A673 (cell line): ENCODE data around the gene OPTC. TPM values are rescaled to one million over a fixed set of nuclear protein-coding genes. Genes with fewer than 3 reads are reported as not detected.

Source experiments
- BruUV-seq: library from RNA; stranded (reverse); fragments of 400-500 nt; replicated peaks from 2 replicates; lab custom pipeline; 2021; lab: Mats Ljungman, UMichigan
- CTCF ChIA-PET: fragments of 300-600 bp; sonication (Branson Sonifier 250); formaldehyde crosslinking; loops from one replicate; lab custom pipeline; 2022; ENCODE audit warnings: antibody characterized with exemption; lab: Charles Lee
- POLR2A ChIA-PET: fragments of 300-600 bp; sonication (Branson Sonifier 250); formaldehyde crosslinking; loops from one replicate; lab custom pipeline; 2022; ENCODE audit warnings: antibody characterized with exemption; ENCODE audit not compliant: low non-redundant PET; lab: Charles Lee
- DNase-seq: peaks from one replicate; pipeline ENCODE4 v3.0.0-alpha.2; 2015; ENCODE audit warnings: low spot score
- H3K27ac ChIP-seq: fragments of 200-600 bp; sonication (generic); 2 replicates; pipeline ENCODE4 v1.5.1; 2016; ENCODE audit warnings: mixed run types, low read depth, mild to moderate bottlenecking, mixed read lengths, antibody characterized with exemption, low read length; ENCODE audit not compliant: poor library complexity, severe bottlenecking
- H3K27me3 ChIP-seq: fragments of 200-600 bp; sonication (generic); replicated peaks from 2 replicates; pipeline ENCODE4 v1.6.1; 2017; ENCODE audit warnings: mixed run types, low read depth, mild to moderate bottlenecking, mixed read lengths, antibody characterized with exemption, low read length; ENCODE audit not compliant: insufficient read depth, poor library complexity
- H3K36me3 ChIP-seq: fragments of 200-600 bp; sonication (generic); 2 replicates; pipeline ENCODE4 v1.6.1; 2016; ENCODE audit warnings: mixed run types, mild to moderate bottlenecking, mixed read lengths, antibody characterized with exemption, low read length; ENCODE audit not compliant: insufficient read depth, poor library complexity, severe bottlenecking
- H3K4me1 ChIP-seq: fragments of 200-600 bp; sonication (generic); 2 replicates; pipeline ENCODE4 v1.6.1; 2017; ENCODE audit warnings: mixed run types, mild to moderate bottlenecking, mixed read lengths, antibody characterized with exemption, low read length; ENCODE audit not compliant: insufficient read depth, poor library complexity, severe bottlenecking
- H3K4me3 ChIP-seq: fragments of 200-600 bp; sonication (generic); 2 replicates; pipeline ENCODE4 v1.5.1; 2016; ENCODE audit warnings: low read depth, mixed run types, mild to moderate bottlenecking, mixed read lengths, low read length; ENCODE audit not compliant: poor library complexity, severe bottlenecking
- H3K9me3 ChIP-seq: fragments of 200-600 bp; sonication (generic); 2 replicates; pipeline ENCODE4 v1.6.1; 2016; ENCODE audit warnings: mixed run types, low read depth, mild to moderate bottlenecking, mixed read lengths, antibody characterized with exemption, low read length; ENCODE audit not compliant: poor library complexity, severe bottlenecking
- EZH2 ChIP-seq: fragments of 200-600 bp; sonication (generic); IDR thresholded peaks from 2 replicates; pipeline ENCODE4 v1.6.1; 2017; ENCODE audit warnings: borderline replicate concordance, low read depth, mild to moderate bottlenecking, mixed read lengths, antibody characterized with exemption, low read length; ENCODE audit not compliant: poor library complexity, severe bottlenecking
- intact Hi-C: fragments of 100-400 bp; cut with micrococcal nuclease; formaldehyde crosslinking; loops from one replicate; pipeline ENCODE4 v1.10.0; 2022; ENCODE audit not compliant: unreplicated experiment
- total RNA-seq: library from RNA; stranded (reverse); gene quantifications from 2 replicates; pipeline ENCODE4 v1.2.3, GENCODE V29; 2021
- TF ChIP-seq, protein P1 (sequence below): fragments of 300-800, 200-600 bp; sonication (generic); conservative IDR thresholded peaks from 2 replicates; pipeline ENCODE4 v1.5.1; 2017; ENCODE audit warnings: low read depth, mild to moderate bottlenecking, antibody characterized with exemption, low read length, moderate library complexity, mixed read lengths

The OPTC gene
- total RNA-seq, 1 experiment from 2014 or later, result not detected

GRCh38 chr1:203492748-203493130, 1.2 kb upstream of the OPTC start:
- CTCF ChIA-PET, result no interaction called here
- intact Hi-C loops, result no loop called here
- BruUV-seq, result no TSS peak
- POLR2A ChIA-PET, result no interaction called here
- Histone ChIP-seq H3K4me3 (no peak overlapping the region), H3K27ac (no peak overlapping the region), H3K4me1 (no peaks in the 10 kb centered on the region), H3K9me3 (no peaks in the 10 kb centered on the region), H3K27me3 (no peaks in the 10 kb centered on the region), H3K36me3 (no peaks in the 10 kb centered on the region)
- TF ChIP-seq, protein P1, sequence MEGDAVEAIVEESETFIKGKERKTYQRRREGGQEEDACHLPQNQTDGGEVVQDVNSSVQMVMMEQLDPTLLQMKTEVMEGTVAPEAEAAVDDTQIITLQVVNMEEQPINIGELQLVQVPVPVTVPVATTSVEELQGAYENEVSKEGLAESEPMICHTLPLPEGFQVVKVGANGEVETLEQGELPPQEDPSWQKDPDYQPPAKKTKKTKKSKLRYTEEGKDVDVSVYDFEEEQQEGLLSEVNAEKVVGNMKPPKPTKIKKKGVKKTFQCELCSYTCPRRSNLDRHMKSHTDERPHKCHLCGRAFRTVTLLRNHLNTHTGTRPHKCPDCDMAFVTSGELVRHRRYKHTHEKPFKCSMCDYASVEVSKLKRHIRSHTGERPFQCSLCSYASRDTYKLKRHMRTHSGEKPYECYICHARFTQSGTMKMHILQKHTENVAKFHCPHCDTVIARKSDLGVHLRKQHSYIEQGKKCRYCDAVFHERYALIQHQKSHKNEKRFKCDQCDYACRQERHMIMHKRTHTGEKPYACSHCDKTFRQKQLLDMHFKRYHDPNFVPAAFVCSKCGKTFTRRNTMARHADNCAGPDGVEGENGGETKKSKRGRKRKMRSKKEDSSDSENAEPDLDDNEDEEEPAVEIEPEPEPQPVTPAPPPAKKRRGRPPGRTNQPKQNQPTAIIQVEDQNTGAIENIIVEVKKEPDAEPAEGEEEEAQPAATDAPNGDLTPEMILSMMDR, result no peak
- TF ChIP-seq EZH2, result no peak
- DNase-seq, result no peak

DNA sequence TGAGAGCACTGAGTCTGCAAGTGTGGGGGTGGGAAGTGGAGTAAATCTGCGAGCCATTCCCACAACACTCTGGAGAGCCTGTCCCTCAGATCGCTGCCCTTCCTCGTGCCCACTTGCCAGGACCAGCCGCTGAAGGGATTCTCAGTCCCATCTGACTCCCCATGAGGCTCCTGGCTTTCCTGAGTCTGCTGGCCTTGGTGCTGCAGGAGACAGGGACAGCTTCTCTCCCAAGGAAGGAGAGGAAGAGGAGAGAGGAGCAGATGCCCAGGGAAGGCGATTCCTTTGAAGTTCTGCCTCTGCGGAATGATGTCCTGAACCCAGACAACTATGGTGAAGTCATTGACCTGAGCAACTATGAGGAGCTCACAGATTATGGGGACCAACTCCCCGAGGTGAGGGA, 1.9 kb downstream of the OPTC start:
- TF ChIP-seq, protein P1, result no peak
- TF ChIP-seq EZH2, result no peak
- Histone ChIP-seq H3K27me3 (no peaks in the 10 kb centered on the region), H3K36me3 (no peaks in the 10 kb centered on the region), H3K27ac (no peak overlapping the region), H3K9me3 (no peaks in the 10 kb centered on the region), H3K4me1 (no peaks in the 10 kb centered on the region), H3K4me3 (no peak overlapping the region)
- CTCF ChIA-PET, result no interaction called here
- BruUV-seq, result no TSS peak
- POLR2A ChIA-PET, result no interaction called here
- intact Hi-C loops, result no loop called here
- no peak for DNase-seq

DNA sequence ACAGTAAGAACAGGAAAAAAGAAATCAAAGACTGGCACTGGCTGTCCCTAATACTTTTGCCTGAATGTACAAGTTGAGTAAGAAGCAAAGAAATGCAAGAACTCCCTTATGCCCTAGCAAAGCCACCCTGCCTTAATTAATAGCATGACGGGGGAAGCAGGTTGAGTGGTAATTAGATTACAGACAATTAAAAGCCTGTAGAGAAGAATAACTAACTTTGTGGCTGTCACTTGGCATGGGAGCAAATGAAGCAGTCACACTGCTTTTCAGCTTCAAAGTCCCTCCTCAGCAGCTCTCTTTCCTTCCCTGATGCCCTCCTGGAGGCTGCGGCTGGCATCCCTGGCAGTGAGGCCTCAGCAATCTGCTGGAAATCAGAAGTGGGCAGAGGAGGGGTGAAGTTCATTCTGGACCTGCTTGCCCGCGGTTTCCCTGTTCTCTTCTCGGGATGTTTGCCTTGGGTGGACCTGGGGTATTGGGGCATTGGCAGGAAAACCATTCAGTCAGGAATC, 3.4 kb downstream of the OPTC start:
- H3K27me3 ChIP-seq, result no peaks in the 10 kb centered on the region
- no peak overlapping the region for H3K27ac ChIP-seq
- no peak for DNase-seq
- intact Hi-C loops, result no loop called here
- BruUV-seq, result no TSS peak
- H3K9me3 ChIP-seq, result no peaks in the 10 kb centered on the region
- CTCF ChIA-PET, result no interaction called here
- H3K4me1 ChIP-seq, result no peaks in the 10 kb centered on the region
- H3K36me3 ChIP-seq, result no peaks in the 10 kb centered on the region
- no peak for TF ChIP-seq EZH2
- TF ChIP-seq, protein P1, result no peak
- POLR2A ChIA-PET, result no interaction called here
- H3K4me3 ChIP-seq, result no peak overlapping the region
